Measurements from ENCODE around the gene PAQR7. TPM values are rescaled to one million over a fixed set of nuclear protein-coding genes. Genes with fewer than 3 reads are reported as not detected.

The PAQR7 gene
- total RNA-seq, 1 donor from 2014 or later, result 39.7 TPM

DNA sequence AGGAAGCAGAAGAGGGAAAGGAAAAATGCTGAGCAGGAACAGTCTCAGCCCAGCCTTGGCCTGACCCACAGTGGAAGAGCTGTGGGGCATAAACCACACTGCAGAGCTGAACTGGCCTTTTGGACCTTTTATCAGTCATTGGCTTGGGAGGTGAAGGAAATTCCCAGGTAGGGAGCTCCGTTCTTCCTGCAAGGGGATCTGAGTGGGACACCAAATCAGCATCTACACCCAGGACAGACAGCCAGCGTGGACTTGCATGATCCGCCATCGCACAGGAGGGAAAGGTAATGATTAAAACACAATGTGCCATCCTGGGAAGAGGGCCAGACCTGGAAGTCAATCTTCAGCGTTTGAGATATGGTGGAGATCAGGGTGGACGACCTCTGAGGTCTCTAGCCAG, 56.9 kb downstream of the PAQR7 start:
- DNase-seq (ENCODE audit: low spot score), result no peak

DNA sequence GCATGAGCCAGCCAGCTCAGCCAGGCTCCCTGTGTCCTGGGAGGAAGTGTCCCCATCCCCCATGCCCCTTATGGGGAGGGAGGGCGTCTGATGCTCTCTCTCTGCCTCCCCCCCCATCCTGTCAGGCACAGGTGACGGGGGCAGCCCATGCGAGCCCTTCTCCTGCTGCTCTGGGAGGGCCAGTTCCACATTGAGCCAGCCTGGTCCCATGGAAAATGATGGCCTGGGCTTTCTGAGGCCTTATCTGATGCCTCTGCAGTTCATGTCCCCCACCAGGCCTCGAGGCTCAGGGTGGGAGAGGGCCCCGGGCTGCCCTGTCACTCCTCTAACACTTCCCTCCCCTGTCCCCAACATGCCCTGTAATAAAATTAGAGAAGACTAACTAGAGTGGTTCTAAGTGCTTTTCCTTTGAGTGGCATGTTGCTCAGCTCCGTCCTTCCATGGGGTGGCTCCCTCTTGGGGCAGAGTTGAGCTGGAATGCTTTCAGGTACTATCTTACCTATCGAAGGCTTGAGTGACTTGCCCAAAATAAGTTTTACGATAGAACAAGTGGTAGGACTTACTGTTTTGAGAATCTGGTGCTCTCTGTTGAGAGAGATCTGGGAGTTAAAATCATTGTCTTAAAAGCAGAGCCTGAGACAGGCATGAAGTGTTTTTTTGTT, 57.5 kb downstream of the PAQR7 start:
- no peak for DNase-seq (ENCODE audit: low spot score)

DNA sequence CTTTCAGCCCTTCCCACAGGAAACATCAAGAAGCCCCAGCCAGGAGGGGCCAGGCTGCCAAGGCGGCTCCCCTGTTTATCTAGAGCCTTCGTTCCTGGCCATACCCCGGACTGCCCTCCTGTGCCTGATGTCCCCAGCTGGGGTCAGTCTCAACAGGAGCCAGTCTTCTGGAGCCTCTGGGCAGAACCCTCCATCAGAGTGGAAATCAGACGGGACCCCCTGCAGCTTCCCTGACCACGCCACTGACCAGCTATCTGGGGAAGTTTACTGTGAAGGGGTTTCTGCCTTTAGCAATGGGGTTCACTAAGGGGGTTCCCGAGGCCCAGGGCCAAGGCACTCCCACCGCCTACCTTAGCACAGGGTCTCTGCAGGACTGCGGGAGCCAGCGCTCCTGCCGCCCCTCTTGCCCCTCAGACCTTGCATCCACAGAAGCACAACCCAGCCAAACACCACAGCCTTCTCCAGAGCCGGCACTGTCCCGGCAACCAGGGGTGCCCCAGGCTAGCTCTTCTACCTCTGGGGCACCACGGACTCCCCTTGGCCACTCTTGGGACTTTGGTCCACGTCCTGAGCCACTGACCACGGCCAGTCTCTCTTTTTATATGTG, 59.3 kb downstream of the PAQR7 start:
- no peak for DNase-seq (ENCODE audit: low spot score)

GRCh38 chr1:25815208-25816111, 60.0 kb downstream of the PAQR7 start:
- DNase-seq (ENCODE audit: low spot score), result no peak

GRCh38 chr1:25814549-25815087, 60.9 kb downstream of the PAQR7 start:
- no peak for DNase-seq (ENCODE audit: low spot score)

- DNase-seq (ENCODE audit: low spot score), result no peak
Observed at GRCh38 chr1:25813734-25814471, 61.6 kb downstream of the PAQR7 start.

DNA sequence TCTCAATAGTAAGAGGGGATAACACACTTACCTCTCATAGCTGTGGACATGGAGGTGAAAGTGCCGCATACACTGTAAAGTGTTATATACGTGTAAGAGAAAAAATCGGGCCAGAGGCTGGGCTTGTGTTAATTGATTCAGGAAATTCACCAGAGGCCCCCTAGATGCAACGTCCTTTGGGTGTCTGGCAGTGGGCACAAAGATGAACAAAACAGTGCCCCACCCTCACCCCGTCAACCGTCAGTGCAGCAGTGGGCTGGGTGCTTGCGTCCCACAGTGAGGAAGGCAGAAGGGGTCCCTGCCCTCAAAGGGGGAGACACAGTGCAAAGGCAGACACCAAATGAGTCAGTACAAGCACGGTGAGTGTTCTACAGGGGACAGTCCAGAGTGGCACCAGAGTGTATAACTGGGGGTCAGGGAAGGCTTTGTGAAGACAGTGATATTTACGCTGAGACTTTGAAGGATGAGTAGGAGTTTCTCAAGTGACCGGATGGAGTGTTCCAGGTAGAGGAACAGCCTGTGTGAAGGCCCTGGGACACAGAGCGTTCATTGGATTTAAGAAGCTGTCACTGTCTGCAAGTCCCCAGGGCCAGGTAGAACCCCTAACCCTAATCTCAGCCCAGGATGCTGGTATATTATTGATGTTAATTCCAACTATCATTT, 62.3 kb downstream of the PAQR7 start:
- DNase-seq (ENCODE audit: low spot score), result no peak

Other genes starting within 250 kb of the PAQR7 start
- 69.7 TPM for gene SELENON, start 75.5 kb downstream of the PAQR7 start, total RNA-seq
- 77.1 TPM for gene MTFR1L, start 55.8 kb downstream of the PAQR7 start, total RNA-seq
- 0.26 TPM for gene AUNIP, start 16.3 kb downstream of the PAQR7 start, total RNA-seq
- 48.7 TPM for gene STMN1, start 30.7 kb upstream of the PAQR7 start, total RNA-seq
- gene PAFAH2, start 122.4 kb upstream of the PAQR7 start, total RNA-seq, result 43.6 TPM
- gene EXTL1, start 146.1 kb upstream of the PAQR7 start, total RNA-seq, result 1.6 TPM
- 166 TPM for gene SLC30A2, start 170.4 kb upstream of the PAQR7 start, total RNA-seq
- 6.1 TPM for gene TRIM63, start 191.9 kb upstream of the PAQR7 start, total RNA-seq
- 19.0 TPM for gene PDIK1L, start 236.1 kb upstream of the PAQR7 start, total RNA-seq

Data from mucosa of gallbladder (tissue), 1 donor.